HG02642 (cell line): ENCODE results near the gene CDK7.

ENCODE experiments used
- ATAC-seq: cut with Tn5 transposase; IDR thresholded peaks from one replicate; pipeline ENCODE4 v1.9.1; 2021; ENCODE audit warnings: mild to moderate bottlenecking; ENCODE audit not compliant: unreplicated experiment, poor library complexity

CDK7 gene

DNA sequence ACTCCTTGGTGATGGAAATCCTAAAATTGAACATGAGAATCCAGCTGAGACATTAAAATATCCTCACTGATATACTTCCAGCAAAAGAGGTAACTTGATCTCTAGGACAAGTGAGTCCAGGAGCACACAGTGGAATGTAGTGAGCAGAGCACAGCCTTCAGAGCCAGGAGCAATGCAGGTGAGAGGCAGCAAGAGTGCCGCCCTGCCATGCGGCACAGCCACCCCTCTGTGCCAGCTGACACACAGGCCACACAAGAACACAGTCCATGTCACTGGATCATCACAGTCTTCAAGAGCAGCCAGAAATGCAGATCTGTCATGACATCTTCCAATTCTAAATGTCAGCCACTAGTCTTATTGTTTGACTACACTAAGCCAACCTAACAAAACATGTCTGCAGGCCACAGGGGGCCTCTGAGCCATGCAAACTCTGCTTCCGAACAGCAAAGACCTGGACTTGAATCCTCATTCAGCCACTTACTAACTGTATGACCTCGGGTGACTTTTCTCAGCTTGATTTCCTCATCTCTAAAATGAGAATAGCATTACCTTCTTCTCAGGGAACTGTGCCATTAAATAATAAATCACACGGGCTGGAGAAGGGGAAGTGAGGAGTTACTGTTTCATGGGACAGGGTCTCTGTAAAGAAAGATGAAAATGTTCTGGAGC is 50.9 kb downstream of the CDK7 start:
- ATAC-seq, result no peak

- ATAC-seq, result no peak
Observed at GRCh38 chr5:69288069-69288468, 53.4 kb downstream of the CDK7 start.

GRCh38 chr5:69288688-69289087 is 54.0 kb downstream of the CDK7 start:
- ATAC-seq, result no peak

GRCh38 chr5:69292306-69292705 is 57.6 kb downstream of the CDK7 start:
- ATAC-seq, result no peak

DNA sequence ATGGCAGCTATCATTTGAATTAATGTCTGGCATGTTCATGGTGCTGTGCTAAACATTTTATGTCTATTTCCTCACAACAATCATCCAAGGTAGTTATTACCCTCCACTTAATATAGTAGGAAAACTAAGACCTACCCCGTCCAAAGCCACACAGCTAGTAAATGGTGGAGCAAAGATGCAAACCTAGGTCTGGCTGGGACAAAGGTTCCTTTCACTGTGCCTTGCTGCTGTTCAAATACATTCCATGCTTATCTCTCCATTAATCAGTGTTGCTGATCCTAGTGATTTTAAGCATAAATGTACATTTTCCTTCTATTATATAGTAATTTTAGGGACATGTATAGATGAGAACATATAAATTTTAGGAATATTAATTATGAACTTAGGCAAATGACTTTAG is 59.2 kb downstream of the CDK7 start:
- ATAC-seq, result no peak

GRCh38 chr5:69295088-69295754 is 60.5 kb downstream of the CDK7 start:
- ATAC-seq, result no peak

DNA sequence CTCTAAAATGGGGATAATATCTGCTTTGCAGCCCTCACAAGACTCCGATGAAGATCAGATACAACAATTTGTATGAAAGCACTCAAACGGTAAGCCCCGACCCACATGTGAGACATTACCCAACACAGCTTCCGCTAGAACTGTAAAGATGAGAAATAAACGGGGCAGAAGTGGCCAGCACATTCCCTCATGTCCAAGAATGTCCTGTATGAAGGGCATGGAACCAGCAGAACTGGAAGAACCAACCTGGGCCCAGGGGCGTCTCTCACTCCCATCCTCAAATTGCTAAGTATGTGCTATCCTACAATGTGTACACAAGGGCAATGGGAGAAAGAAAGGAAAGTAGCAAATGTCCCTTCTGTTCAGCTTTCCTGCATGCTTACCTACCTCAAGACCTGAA is 64.9 kb downstream of the CDK7 start:
- no peak for ATAC-seq

- no peak for ATAC-seq
Observed at GRCh38 chr5:69300537-69301203, 66.0 kb downstream of the CDK7 start.

DNA sequence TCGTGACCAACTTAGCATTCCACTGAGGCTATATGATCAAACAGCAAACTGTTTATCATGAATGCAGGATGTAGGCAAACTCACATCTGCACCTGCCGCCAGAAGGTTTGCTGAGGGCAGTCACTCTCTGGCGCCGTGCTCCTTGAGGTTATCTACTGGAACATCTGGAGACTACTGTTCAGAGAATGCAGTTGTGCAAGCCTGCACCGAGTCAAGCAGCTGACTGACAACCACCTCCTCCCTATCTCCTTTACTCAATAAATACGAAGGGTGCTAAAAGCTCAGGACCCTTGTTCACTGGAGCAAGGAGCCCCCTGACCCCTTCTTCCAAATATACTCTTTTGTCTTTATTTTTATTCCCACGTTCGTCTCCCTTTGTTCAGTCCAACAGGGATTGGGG is 70.8 kb downstream of the CDK7 start:
- no peak for ATAC-seq

- ATAC-seq, result no peak
Observed at GRCh38 chr5:69308046-69308553, 73.4 kb downstream of the CDK7 start.

DNA sequence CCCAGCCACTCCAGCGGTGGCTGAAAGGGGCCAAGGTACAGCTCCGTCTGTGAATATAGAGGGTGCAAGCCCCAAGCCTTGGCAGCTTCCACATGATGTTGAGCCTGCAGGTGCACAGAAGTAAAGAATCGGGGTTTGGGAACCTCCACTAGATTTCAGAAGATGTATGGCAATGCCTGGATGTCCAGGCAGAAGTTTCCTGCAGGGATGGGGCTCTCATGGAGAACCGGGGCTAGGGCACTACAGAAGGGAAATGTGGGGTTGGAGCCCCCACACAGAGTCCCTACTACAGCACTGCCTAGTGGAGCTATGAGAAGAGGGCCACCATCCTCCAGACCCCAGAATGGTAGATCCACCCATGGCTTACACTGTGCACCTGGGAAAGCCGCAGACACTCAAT is 74.7 kb downstream of the CDK7 start:
- no peak for ATAC-seq

DNA sequence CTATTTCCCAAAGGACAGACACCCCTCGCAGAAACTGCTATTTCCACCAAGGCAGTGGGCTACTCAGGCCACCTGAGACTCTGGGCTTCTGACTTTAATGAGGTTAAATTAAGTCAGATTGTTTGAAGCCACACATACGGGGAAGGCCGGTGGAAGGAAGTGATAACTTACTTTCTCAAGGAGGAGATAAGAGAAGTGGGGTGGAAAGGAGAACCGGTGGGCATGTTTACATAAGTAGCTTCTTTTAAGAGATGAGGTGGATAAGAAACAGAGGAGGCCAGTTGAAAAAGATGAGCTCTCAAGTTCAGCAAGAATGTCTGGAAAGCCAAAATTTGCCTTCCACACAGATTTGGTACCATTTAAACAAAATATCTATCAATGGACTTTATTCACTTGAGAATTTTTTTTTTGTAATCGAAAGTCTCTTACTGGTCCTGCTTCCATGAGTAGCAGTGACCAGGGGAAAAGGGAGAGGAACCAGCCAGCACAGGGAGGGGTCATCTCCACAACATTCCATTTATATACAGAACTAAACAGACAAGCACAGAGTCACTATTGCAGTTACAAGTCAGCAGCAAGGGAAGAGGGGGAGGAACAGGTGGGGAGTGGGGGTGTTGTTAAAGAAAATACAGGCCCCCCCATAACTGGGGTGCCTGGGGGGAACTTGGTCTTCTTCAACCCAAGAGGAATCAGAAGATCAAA is 77.9 kb downstream of the CDK7 start:
- no peak for ATAC-seq

DNA sequence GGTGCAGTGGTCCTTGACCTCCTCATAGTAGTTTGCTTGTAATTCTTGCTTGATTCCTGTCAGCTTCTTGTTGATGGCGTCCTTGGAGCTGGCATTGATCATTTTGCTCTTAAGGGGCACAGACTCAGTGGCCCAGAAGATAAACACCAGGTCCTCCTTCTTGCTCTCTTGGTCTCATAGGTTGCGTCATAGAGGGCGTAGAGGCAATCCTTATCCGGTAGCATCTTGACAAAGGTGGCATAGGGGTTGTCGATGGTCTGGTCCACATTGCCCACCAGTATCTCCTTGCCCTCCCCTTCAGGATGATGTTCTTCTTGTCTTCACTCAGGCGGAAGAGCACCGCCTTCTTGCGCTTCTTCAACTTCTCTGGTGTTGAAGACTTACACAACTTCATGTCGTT is 78.7 kb downstream of the CDK7 start:
- ATAC-seq, result no peak

- ATAC-seq, result no peak
Observed at GRCh38 chr5:69315972-69316371, 81.3 kb downstream of the CDK7 start.

- ATAC-seq, result no peak
Observed at GRCh38 chr5:69317391-69317790, 82.7 kb downstream of the CDK7 start.

DNA sequence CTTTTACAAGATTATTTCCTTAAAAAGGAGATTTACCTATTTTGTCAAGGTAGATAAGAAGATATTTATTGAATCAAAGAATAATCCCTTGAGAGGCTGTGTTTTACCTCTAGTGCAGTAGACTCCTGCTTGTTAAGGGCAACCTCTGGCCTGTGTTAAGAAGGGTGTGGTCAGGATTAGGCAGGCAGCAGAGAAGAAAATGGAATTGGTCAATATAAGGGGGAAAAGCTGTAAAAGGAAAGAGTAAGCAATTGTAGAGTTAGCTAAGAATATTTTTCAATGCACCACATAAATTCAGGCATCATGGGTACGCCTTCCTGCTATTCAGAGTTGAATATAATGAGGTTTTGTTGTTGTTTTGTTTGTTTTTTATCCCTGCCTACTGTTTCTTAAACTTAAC is 91.7 kb downstream of the CDK7 start:
- no peak for ATAC-seq
